Measurements from ENCODE around the gene SLC25A19.

DNA sequence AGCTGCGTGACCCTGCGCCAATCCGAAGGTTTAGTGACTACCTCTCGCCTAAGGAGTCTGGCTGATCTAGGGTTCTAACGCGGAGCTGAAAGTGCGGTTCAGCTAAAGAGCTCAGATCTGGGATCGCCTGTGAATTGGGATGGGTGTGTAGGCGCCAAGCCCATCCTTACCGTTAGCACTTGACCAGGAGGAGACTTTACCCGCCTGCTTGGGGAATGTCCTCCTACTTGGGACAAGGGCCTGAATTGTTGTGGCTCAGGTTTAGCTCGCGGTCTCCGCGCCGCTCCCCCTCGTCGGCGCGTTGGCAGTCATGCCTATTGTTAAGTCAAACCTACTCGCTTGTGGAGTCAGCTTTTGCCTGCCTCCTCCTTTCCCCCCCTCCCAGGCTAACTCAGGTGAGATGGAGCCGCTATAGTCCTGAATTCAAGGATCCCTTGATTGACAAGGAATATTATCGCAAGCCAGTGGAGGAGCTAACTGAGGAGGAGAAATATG, 27.1 kb downstream of the SLC25A19 start:
- TF ChIP-seq TAF1 (IDR thresholded peaks at IDR 0.05; ENCODE audit: borderline replicate concordance, insufficient read depth, low read length), result no peak
- TF ChIP-seq POLR2AphosphoS5 (IDR thresholded peaks at IDR 0.05; ENCODE audit: low read depth, low read length), result no peak
- TF ChIP-seq, protein P1, sequence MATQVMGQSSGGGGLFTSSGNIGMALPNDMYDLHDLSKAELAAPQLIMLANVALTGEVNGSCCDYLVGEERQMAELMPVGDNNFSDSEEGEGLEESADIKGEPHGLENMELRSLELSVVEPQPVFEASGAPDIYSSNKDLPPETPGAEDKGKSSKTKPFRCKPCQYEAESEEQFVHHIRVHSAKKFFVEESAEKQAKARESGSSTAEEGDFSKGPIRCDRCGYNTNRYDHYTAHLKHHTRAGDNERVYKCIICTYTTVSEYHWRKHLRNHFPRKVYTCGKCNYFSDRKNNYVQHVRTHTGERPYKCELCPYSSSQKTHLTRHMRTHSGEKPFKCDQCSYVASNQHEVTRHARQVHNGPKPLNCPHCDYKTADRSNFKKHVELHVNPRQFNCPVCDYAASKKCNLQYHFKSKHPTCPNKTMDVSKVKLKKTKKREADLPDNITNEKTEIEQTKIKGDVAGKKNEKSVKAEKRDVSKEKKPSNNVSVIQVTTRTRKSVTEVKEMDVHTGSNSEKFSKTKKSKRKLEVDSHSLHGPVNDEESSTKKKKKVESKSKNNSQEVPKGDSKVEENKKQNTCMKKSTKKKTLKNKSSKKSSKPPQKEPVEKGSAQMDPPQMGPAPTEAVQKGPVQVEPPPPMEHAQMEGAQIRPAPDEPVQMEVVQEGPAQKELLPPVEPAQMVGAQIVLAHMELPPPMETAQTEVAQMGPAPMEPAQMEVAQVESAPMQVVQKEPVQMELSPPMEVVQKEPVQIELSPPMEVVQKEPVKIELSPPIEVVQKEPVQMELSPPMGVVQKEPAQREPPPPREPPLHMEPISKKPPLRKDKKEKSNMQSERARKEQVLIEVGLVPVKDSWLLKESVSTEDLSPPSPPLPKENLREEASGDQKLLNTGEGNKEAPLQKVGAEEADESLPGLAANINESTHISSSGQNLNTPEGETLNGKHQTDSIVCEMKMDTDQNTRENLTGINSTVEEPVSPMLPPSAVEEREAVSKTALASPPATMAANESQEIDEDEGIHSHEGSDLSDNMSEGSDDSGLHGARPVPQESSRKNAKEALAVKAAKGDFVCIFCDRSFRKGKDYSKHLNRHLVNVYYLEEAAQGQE (IDR thresholded peaks at IDR 0.05; ENCODE audit: insufficient read depth in 1 of 2, low read depth in 2 of 2, low read length in 2 of 2), result no peak
- no peak for TF ChIP-seq SIN3A (IDR thresholded peaks at IDR 0.05; ENCODE audit: borderline replicate concordance, insufficient read depth, low read length)
- no peak for TF ChIP-seq FOXP2 (optimal IDR thresholded peaks at IDR 0.05; ENCODE audit: borderline replicate concordance, extremely low read depth, extremely low read length, insufficient read depth)

All from PFSK-1 (cell line).